CD4-positive, alpha-beta T cell treated with Interleukin-4 for 4 hours (primary cell): ENCODE data around the gene FHL5.
"Not testable (repeated sequence)": the region's sequence is repeated elsewhere in the genome, so short reads cannot be mapped to it uniquely, and the experiment has no call there.

Source experiments
- DNase-seq: peaks from one replicate; pipeline ENCODE4 v3.0.0-alpha.2; 2020

FHL5 gene

GRCh38 chr6:96611342-96611991 lies 48.5 kb downstream of the FHL5 start:
- DNase-seq: no peak

GRCh38 chr6:96613291-96613999 lies 50.5 kb downstream of the FHL5 start:
- no peak for DNase-seq

GRCh38 chr6:96620851-96621250 lies 57.9 kb downstream of the FHL5 start:
- no peak for DNase-seq

- DNase-seq: no peak
Measured at GRCh38 chr6:96621983-96622382, 59.1 kb downstream of the FHL5 start.

- DNase-seq: no peak
Measured at GRCh38 chr6:96624957-96625356, 62.0 kb downstream of the FHL5 start.

GRCh38 chr6:96626759-96627364 lies 63.9 kb downstream of the FHL5 start:
- peak; percentile 10 for DNase-seq

GRCh38 chr6:96631248-96631647 lies 68.3 kb downstream of the FHL5 start:
- DNase-seq: no peak

- DNase-seq: not testable (repeated sequence)
Measured at GRCh38 chr6:96637979-96638378, 75.1 kb downstream of the FHL5 start.

GRCh38 chr6:96645106-96645505 lies 82.2 kb downstream of the FHL5 start:
- no peak for DNase-seq

- DNase-seq: no peak
Measured at GRCh38 chr6:96649926-96650325, 87.0 kb downstream of the FHL5 start.

- DNase-seq: no peak
Measured at GRCh38 chr6:96651816-96652215, 88.9 kb downstream of the FHL5 start.

- no peak for DNase-seq
Measured at GRCh38 chr6:96652552-96652951, 89.6 kb downstream of the FHL5 start.

- no peak for DNase-seq
Measured at GRCh38 chr6:96653181-96653580, 90.3 kb downstream of the FHL5 start.

GRCh38 chr6:96656567-96656966 lies 93.6 kb downstream of the FHL5 start:
- no peak for DNase-seq

GRCh38 chr6:96657344-96657743 lies 94.4 kb downstream of the FHL5 start:
- no peak for DNase-seq

GRCh38 chr6:96659084-96659845 lies 96.3 kb downstream of the FHL5 start:
- no peak for DNase-seq
